Measurements from ENCODE around the gene LYST.
"Not testable (repeated sequence)": the region's sequence is repeated elsewhere in the genome, so short reads cannot be mapped to it uniquely, and the experiment has no call there.

LYST gene

GRCh38 chr1:235820061-235820460 lies 46.6 kb downstream of the LYST start:
- no peak for DNase-seq (ENCODE audit: low read depth in 2 of 2)

- no peak for DNase-seq (ENCODE audit: low read depth in 2 of 2)
Observed at GRCh38 chr1:235818632-235819136, 48.0 kb downstream of the LYST start.

GRCh38 chr1:235817101-235817728 lies 49.5 kb downstream of the LYST start:
- DNase-seq (ENCODE audit: low read depth in 2 of 2), result no peak

GRCh38 chr1:235809688-235810397 lies 56.9 kb downstream of the LYST start:
- no peak for DNase-seq (ENCODE audit: low read depth in 2 of 2)

GRCh38 chr1:235808223-235808622 lies 58.5 kb downstream of the LYST start:
- DNase-seq (ENCODE audit: low read depth in 2 of 2), result no peak

GRCh38 chr1:235806123-235806522 lies 60.6 kb downstream of the LYST start:
- no peak for DNase-seq (ENCODE audit: low read depth in 2 of 2)

GRCh38 chr1:235802573-235803346 lies 63.9 kb downstream of the LYST start:
- DNase-seq (ENCODE audit: low read depth in 2 of 2), result no peak

GRCh38 chr1:235799264-235799663 lies 67.4 kb downstream of the LYST start:
- no peak for DNase-seq (ENCODE audit: low read depth in 2 of 2)

- DNase-seq (ENCODE audit: low read depth in 2 of 2), result no peak
Observed at GRCh38 chr1:235791532-235792060, 75.1 kb downstream of the LYST start.

GRCh38 chr1:235790123-235790522 lies 76.6 kb downstream of the LYST start:
- no peak for DNase-seq (ENCODE audit: low read depth in 2 of 2)

GRCh38 chr1:235786227-235786898 lies 80.3 kb downstream of the LYST start:
- DNase-seq (ENCODE audit: low read depth in 2 of 2), result not testable (repeated sequence)

GRCh38 chr1:235784950-235785349 lies 81.8 kb downstream of the LYST start:
- DNase-seq (ENCODE audit: low read depth in 2 of 2), result no peak

- no peak for DNase-seq (ENCODE audit: low read depth in 2 of 2)
Observed at GRCh38 chr1:235783148-235783776, 83.4 kb downstream of the LYST start.

GRCh38 chr1:235782601-235783000 lies 84.1 kb downstream of the LYST start:
- DNase-seq (ENCODE audit: low read depth in 2 of 2), result no peak

GRCh38 chr1:235781807-235782206 lies 84.9 kb downstream of the LYST start:
- DNase-seq (ENCODE audit: low read depth in 2 of 2), result no peak

- no peak for DNase-seq (ENCODE audit: low read depth in 2 of 2)
Observed at GRCh38 chr1:235779770-235780169, 86.9 kb downstream of the LYST start.

- DNase-seq (ENCODE audit: low read depth in 2 of 2), result no peak
Observed at GRCh38 chr1:235776396-235776795, 90.3 kb downstream of the LYST start.

- DNase-seq (ENCODE audit: low read depth in 2 of 2), result no peak
Observed at GRCh38 chr1:235775246-235775860, 91.4 kb downstream of the LYST start.

- DNase-seq (ENCODE audit: low read depth in 2 of 2), result no peak
Observed at GRCh38 chr1:235767795-235768194, 98.9 kb downstream of the LYST start.

GRCh38 chr1:235766794-235767285 lies 99.9 kb downstream of the LYST start:
- DNase-seq (ENCODE audit: low read depth in 2 of 2), result no peak

GRCh38 chr1:235763962-235764361 lies 102.7 kb downstream of the LYST start:
- no peak for DNase-seq (ENCODE audit: low read depth in 2 of 2)
